HCT116 (cell line): ENCODE measurements around the gene SSH2. TPM values are rescaled to one million over a fixed set of nuclear protein-coding genes. Genes with fewer than 3 reads are reported as not detected.

Experiments
- ATAC-seq: fragments of 200-7000 bp; cut with Tn5 transposase; 2 replicates; pipeline ENCODE4 v1.9.1; 2020; ENCODE audit warnings: mild to moderate bottlenecking, moderate library complexity
- BruUV-seq: library from RNA; stranded (reverse); fragments of 400-500 nt; replicated peaks from 2 replicates; lab custom pipeline; 2021; lab: Mats Ljungman, UMichigan
- CTCF ChIA-PET: fragments of 300-600 bp; sonication (Branson Sonifier 250); formaldehyde crosslinking; loops from one replicate; lab custom pipeline; 2021; ENCODE audit warnings: antibody characterized with exemption; lab: Charles Lee
- POLR2A ChIA-PET: fragments of 300-600, 350-600 bp; sonication (Branson Sonifier 250); formaldehyde crosslinking; loops from one replicate; lab custom pipeline; 2021; ENCODE audit warnings: antibody characterized with exemption; lab: Charles Lee
- RAD21 ChIA-PET, 2 experiments: fragments of 300-600 bp; sonication (Branson Sonifier 250); formaldehyde crosslinking; loops; one replicate each; lab custom pipeline; 2023; ENCODE audit warnings: low total read pairs in 2 of 2; ENCODE audit not compliant: uncharacterized antibody in 2 of 2, unreplicated experiment in 2 of 2, low non-redundant PET in 1 of 2; lab: Charles Lee
- DNase-seq: peaks from one replicate; pipeline ENCODE4 v3.0.0-alpha.2; 2010; ENCODE audit warnings: low read depth, low spot score
- H2AFZ ChIP-seq: fragments of 200-600 bp; shearing (Covaris generic), sonication (generic); 2 replicates; pipeline ENCODE4 v1.6.1; 2017; ENCODE audit warnings: low read depth, mixed run types, mixed read lengths, antibody characterized with exemption, low read length; ENCODE audit not compliant: poor library complexity, severe bottlenecking
- H3K27ac ChIP-seq: 2 replicates; pipeline ENCODE4 v1.5.1; 2012; ENCODE audit warnings: low read depth, low read length
- H3K27me3 ChIP-seq: fragments of 200-600 bp; sonication (generic); 2 replicates; pipeline ENCODE4 v1.6.1; 2016; ENCODE audit warnings: mixed run types, low read length, mixed read lengths; ENCODE audit not compliant: insufficient read depth
- H3K36me3 ChIP-seq, 2 experiments: fragments of 200-500 bp in 1 of 2; fragments of 200-600 bp in 1 of 2; sonication (Bioruptor generic) in 1 of 2; sonication (generic) in 1 of 2; 2 replicates each; pipeline versions ENCODE4 v1.5.1 to v1.6.1; 2014 to 2016; ENCODE audit warnings: low read length in 2 of 2, inconsistent platforms in 1 of 2, mixed read lengths in 1 of 2, mixed run types in 1 of 2; ENCODE audit not compliant: insufficient read depth in 2 of 2, control insufficient read depth in 1 of 2
- H3K4me1 ChIP-seq, 2 experiments: fragments of 200-600 bp in 1 of 2; sonication (generic) in 1 of 2; 2 replicates each; pipeline versions ENCODE4 v1.5.1 to v1.6.1; 2012 to 2017; ENCODE audit warnings: low read length in 2 of 2, inconsistent platforms in 1 of 2, mild to moderate bottlenecking in 1 of 2, mixed read lengths in 1 of 2, mixed run types in 1 of 2, moderate library complexity in 1 of 2; ENCODE audit not compliant: insufficient read depth in 2 of 2, control insufficient read depth in 1 of 2
- H3K4me2 ChIP-seq: fragments of 200-600 bp; sonication (generic); 2 replicates; pipeline ENCODE4 v1.6.1; 2017; ENCODE audit warnings: mixed run types, low read length, mixed read lengths
- H3K4me3 ChIP-seq, 2 experiments: fragments of 200-600 bp in 1 of 2; sonication (generic) in 1 of 2; replicated peaks in 1 of 2; 2 replicates each; pipeline ENCODE4 v1.5.1; 2011 to 2016; ENCODE audit warnings: low read length in 2 of 2, control low read depth in 1 of 2, low read depth in 1 of 2, mild to moderate bottlenecking in 1 of 2, mixed read lengths in 1 of 2, mixed run types in 1 of 2
- H3K79me2 ChIP-seq: fragments of 200-600 bp; sonication (generic); 2 replicates; pipeline ENCODE4 v1.6.1; 2017; ENCODE audit warnings: mild to moderate bottlenecking, mixed run types, low read length, moderate library complexity, mixed read lengths; ENCODE audit not compliant: insufficient read depth
- H3K9ac ChIP-seq: fragments of 200-600 bp; sonication (generic); 2 replicates; pipeline ENCODE4 v1.6.1; 2016; ENCODE audit warnings: low read length, mixed read lengths
- H3K9me2 ChIP-seq: fragments of 200-600 bp; sonication (generic), shearing (Covaris generic); 2 replicates; pipeline ENCODE4 v1.6.1; 2017; ENCODE audit warnings: mixed run types, mild to moderate bottlenecking, moderate library complexity; ENCODE audit not compliant: insufficient read depth
- H3K9me3 ChIP-seq, 2 experiments: fragments of 200-500 bp in 1 of 2; fragments of 200-600 bp in 1 of 2; sonication (Bioruptor generic) in 1 of 2; sonication (generic) in 1 of 2; 2 replicates each; pipeline ENCODE4 v1.6.1; 2014 to 2017; ENCODE audit warnings: low read length in 2 of 2, mixed read lengths in 2 of 2, inconsistent platforms in 1 of 2, low read depth in 1 of 2, mild to moderate bottlenecking in 1 of 2, mixed run types in 1 of 2, moderate library complexity in 1 of 2; ENCODE audit not compliant: control insufficient read depth in 1 of 2, insufficient read depth in 1 of 2
- H4K20me1 ChIP-seq: fragments of 200-600 bp; sonication (generic), shearing (Covaris generic); 2 replicates; pipeline ENCODE4 v1.6.1; 2017; ENCODE audit warnings: mixed run types, mild to moderate bottlenecking, moderate library complexity; ENCODE audit not compliant: insufficient read depth
- CBX3 ChIP-seq: IDR thresholded peaks from 2 replicates; pipeline ENCODE4 v1.6.1; 2012; ENCODE audit warnings: low read depth
- CEBPB ChIP-seq: IDR thresholded peaks from 2 replicates; pipeline ENCODE4 v1.6.1; 2012; ENCODE audit warnings: low read depth
- EGR1 ChIP-seq: IDR thresholded peaks from 2 replicates; pipeline ENCODE4 v1.6.1; 2012; ENCODE audit warnings: low read depth
- ELF1 ChIP-seq: IDR thresholded peaks from 2 replicates; pipeline ENCODE4 v1.6.1; 2012; ENCODE audit warnings: low read depth, borderline replicate concordance
- FOSL1 ChIP-seq: IDR thresholded peaks from 2 replicates; pipeline ENCODE4 v1.6.1; 2012; ENCODE audit warnings: low read depth
- JUND ChIP-seq: IDR thresholded peaks from 2 replicates; pipeline ENCODE4 v1.6.1; 2012
- POLR2A ChIP-seq: IDR thresholded peaks from 2 replicates; pipeline ENCODE4 v1.7.0; 2011; ENCODE audit warnings: borderline replicate concordance; ENCODE audit not compliant: insufficient read depth, insufficient read length; ENCODE audit errors: extremely low read depth
- POLR2AphosphoS5 ChIP-seq: IDR thresholded peaks from 2 replicates; pipeline ENCODE4 v1.6.1; 2011; ENCODE audit warnings: mild to moderate bottlenecking, low read depth, low read length, moderate library complexity
- RAD21 ChIP-seq: IDR thresholded peaks from 2 replicates; pipeline ENCODE4 v1.6.1; 2012; ENCODE audit warnings: low read depth, mild to moderate bottlenecking
- SP1 ChIP-seq: IDR thresholded peaks from 2 replicates; pipeline ENCODE4 v1.6.1; 2012; ENCODE audit warnings: low read depth
- SRF ChIP-seq: IDR thresholded peaks from 2 replicates; pipeline ENCODE4 v1.6.1; 2012; ENCODE audit warnings: low read depth
- ZFX ChIP-seq: fragments of 450-650 bp; IDR thresholded peaks from 2 replicates; pipeline ENCODE4 v1.6.1; 2017
- ZNF274 ChIP-seq: fragments of 200-500 bp; sonication (Bioruptor generic); IDR thresholded peaks from 2 replicates; pipeline ENCODE4 v1.6.1; 2014; ENCODE audit warnings: mild to moderate bottlenecking, low read depth, low read length, inconsistent platforms
- intact Hi-C: fragments of 100-400 bp; cut with micrococcal nuclease; formaldehyde crosslinking; loops from 2 replicates; pipeline ENCODE4 v1.10.0; 2022
- total RNA-seq: library from RNA; stranded (reverse); gene quantifications from one replicate; pipeline ENCODE4 v1.2.1, GENCODE V29; 2021; ENCODE audit not compliant: unreplicated experiment
- TF ChIP-seq, protein P1 (sequence below): IDR thresholded peaks from 2 replicates; pipeline ENCODE4 v1.6.1; 2012
- TF ChIP-seq, protein P2 (sequence below): IDR thresholded peaks from 2 replicates; pipeline ENCODE4 v1.6.1; 2012; ENCODE audit warnings: low read depth
- TF ChIP-seq, protein P3 (sequence below): IDR thresholded peaks from 2 replicates; pipeline ENCODE4 v1.6.1; 2012
- TF ChIP-seq, protein P4 (sequence below): IDR thresholded peaks from 2 replicates; pipeline ENCODE4 v1.6.1; 2011; ENCODE audit warnings: mild to moderate bottlenecking, low read length, moderate library complexity; ENCODE audit not compliant: insufficient replicate concordance; ENCODE audit errors: extremely low read depth

Gene SSH2
- total RNA-seq, 1 experiment from 2014 or later = 17.0 TPM

DNA sequence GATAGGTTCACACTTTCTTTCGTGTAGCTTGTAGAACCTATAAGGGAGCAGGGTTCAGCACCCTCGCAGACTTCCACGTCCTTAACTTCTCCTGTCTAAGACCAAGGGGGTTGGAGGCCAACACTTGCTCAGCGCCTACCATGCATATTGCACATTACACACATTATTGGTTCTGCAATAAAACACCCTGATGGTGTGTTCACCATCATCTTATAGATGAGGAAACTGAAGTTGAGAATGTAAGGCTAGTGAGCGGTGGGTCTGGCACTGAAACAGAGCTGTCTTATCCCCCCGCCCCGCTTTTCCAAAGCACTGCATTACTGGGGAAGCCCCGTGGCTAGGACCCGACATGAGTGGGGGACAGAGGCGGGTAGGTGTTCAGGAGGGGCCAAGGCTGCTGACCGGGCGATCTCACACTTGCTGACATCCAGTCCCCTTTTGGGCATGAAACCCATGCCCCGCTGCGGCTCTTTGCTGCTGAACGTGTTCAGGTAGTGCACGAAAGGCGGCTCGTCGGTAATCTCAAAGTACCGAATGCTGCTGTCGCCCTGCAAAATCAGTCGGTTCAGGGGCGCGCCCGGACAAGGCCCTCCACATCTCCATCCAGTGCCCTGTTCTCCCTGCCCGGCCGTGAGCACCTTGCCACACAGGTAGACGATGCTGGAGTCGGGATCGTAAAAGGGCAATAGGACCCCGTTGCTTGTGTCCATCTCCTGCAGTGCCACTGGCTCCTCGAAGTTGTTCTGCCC lies 313.6 kb downstream of the SSH2 start:
- no peak overlapping the region for H3K27ac ChIP-seq
- no peaks in the 10 kb centered on the region for H3K79me2 ChIP-seq
- no peaks in the 10 kb centered on the region for H4K20me1 ChIP-seq
- peaks cover 42 to 58% of the 10 kb centered on the region in 2 experiments for H3K4me1 ChIP-seq
- no peak overlapping the region for H3K9ac ChIP-seq
- TF ChIP-seq ELF1 (no peak), ZFX (no peak), JUND (no peak), POLR2A (no peak), FOSL1 (no peak), ZNF274 (no peak), POLR2AphosphoS5 (no peak), RAD21 (no peak), SP1 (no peak), SRF (no peak), CBX3 (no peak), EGR1 (no peak), CEBPB (no peak)
- TF ChIP-seq, protein P1, sequence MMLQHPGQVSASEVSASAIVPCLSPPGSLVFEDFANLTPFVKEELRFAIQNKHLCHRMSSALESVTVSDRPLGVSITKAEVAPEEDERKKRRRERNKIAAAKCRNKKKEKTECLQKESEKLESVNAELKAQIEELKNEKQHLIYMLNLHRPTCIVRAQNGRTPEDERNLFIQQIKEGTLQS = no peak
- TF ChIP-seq, protein P2, sequence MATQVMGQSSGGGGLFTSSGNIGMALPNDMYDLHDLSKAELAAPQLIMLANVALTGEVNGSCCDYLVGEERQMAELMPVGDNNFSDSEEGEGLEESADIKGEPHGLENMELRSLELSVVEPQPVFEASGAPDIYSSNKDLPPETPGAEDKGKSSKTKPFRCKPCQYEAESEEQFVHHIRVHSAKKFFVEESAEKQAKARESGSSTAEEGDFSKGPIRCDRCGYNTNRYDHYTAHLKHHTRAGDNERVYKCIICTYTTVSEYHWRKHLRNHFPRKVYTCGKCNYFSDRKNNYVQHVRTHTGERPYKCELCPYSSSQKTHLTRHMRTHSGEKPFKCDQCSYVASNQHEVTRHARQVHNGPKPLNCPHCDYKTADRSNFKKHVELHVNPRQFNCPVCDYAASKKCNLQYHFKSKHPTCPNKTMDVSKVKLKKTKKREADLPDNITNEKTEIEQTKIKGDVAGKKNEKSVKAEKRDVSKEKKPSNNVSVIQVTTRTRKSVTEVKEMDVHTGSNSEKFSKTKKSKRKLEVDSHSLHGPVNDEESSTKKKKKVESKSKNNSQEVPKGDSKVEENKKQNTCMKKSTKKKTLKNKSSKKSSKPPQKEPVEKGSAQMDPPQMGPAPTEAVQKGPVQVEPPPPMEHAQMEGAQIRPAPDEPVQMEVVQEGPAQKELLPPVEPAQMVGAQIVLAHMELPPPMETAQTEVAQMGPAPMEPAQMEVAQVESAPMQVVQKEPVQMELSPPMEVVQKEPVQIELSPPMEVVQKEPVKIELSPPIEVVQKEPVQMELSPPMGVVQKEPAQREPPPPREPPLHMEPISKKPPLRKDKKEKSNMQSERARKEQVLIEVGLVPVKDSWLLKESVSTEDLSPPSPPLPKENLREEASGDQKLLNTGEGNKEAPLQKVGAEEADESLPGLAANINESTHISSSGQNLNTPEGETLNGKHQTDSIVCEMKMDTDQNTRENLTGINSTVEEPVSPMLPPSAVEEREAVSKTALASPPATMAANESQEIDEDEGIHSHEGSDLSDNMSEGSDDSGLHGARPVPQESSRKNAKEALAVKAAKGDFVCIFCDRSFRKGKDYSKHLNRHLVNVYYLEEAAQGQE = no peak
- TF ChIP-seq, protein P3, sequence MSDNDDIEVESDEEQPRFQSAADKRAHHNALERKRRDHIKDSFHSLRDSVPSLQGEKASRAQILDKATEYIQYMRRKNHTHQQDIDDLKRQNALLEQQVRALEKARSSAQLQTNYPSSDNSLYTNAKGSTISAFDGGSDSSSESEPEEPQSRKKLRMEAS = no peak
- TF ChIP-seq, protein P4, sequence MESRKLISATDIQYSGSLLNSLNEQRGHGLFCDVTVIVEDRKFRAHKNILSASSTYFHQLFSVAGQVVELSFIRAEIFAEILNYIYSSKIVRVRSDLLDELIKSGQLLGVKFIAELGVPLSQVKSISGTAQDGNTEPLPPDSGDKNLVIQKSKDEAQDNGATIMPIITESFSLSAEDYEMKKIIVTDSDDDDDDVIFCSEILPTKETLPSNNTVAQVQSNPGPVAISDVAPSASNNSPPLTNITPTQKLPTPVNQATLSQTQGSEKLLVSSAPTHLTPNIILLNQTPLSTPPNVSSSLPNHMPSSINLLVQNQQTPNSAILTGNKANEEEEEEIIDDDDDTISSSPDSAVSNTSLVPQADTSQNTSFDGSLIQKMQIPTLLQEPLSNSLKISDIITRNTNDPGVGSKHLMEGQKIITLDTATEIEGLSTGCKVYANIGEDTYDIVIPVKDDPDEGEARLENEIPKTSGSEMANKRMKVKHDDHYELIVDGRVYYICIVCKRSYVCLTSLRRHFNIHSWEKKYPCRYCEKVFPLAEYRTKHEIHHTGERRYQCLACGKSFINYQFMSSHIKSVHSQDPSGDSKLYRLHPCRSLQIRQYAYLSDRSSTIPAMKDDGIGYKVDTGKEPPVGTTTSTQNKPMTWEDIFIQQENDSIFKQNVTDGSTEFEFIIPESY = no peak
- TF ChIP-seq, all 23 proteins: peak for 0
- BruUV-seq = no TSS peak
- no peak overlapping the region for H2AFZ ChIP-seq
- no peak overlapping the region for H3K4me3 ChIP-seq
- H3K36me3 ChIP-seq = no peaks in the 10 kb centered on the region
- DNase-seq (no peak), ATAC-seq (no peak)
- RAD21 ChIA-PET = interaction anchor here (0.5 to 0.8 kb wide), 2 partner anchors 23 to 298 kb away, joined by 3 to 5 read pairs; no protein-coding TSS in a partner anchor
- CTCF ChIA-PET = interaction anchor here (0.6 to 4.6 kb wide), 25 partner anchors 9 to 499 kb away, joined by 3 to 61 read pairs (median 7); partner anchors contain the start of genes ABHD15, ANKRD13B, SSH2 and TP53I13
- no peaks in the 10 kb centered on the region for H3K9me3 ChIP-seq
- H3K27me3 ChIP-seq = no peaks in the 10 kb centered on the region
- intact Hi-C loops = loop anchor here (1.0 kb wide), 1 partner anchor 477 kb away; no protein-coding TSS in a partner anchor
- peak overlapping the region; percentile 97 for H3K4me2 ChIP-seq
- POLR2A ChIA-PET = interaction anchor here (1.3 kb wide), 1 partner anchor 477 kb away, joined by 3 read pairs; no protein-coding TSS in a partner anchor
- no peaks in the 10 kb centered on the region for H3K9me2 ChIP-seq
